Measurements from ENCODE around the gene KCNA3. TPM values are rescaled to one million over a fixed set of nuclear protein-coding genes. Genes with fewer than 3 reads are reported as not detected.

KCNA3 gene
- total and polyA plus RNA-seq, 9 of the 15 experiments (the other 6 are each of a cell fraction or from before 2014, with no cell fraction given): not detected

DNA sequence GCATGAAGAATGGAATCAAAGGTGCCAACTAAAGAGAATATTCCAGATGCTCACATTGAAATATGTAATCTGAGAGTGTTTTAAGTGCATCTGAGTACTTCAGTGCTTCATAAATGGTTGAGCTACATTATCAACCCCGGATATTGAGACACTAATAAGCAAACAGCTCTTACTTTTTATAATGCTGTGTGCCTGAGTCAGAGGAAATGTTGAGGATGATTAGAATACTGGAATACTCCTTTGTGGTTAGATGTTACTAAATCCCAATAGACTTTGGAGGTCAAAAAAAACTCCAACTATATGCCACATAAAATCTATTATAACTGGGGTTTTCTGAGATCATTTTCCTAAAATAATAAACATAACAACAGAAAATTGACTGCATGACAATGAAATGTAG, 12.5 kb upstream of the KCNA3 start (continued):
- TF ChIP-seq, protein P1, sequence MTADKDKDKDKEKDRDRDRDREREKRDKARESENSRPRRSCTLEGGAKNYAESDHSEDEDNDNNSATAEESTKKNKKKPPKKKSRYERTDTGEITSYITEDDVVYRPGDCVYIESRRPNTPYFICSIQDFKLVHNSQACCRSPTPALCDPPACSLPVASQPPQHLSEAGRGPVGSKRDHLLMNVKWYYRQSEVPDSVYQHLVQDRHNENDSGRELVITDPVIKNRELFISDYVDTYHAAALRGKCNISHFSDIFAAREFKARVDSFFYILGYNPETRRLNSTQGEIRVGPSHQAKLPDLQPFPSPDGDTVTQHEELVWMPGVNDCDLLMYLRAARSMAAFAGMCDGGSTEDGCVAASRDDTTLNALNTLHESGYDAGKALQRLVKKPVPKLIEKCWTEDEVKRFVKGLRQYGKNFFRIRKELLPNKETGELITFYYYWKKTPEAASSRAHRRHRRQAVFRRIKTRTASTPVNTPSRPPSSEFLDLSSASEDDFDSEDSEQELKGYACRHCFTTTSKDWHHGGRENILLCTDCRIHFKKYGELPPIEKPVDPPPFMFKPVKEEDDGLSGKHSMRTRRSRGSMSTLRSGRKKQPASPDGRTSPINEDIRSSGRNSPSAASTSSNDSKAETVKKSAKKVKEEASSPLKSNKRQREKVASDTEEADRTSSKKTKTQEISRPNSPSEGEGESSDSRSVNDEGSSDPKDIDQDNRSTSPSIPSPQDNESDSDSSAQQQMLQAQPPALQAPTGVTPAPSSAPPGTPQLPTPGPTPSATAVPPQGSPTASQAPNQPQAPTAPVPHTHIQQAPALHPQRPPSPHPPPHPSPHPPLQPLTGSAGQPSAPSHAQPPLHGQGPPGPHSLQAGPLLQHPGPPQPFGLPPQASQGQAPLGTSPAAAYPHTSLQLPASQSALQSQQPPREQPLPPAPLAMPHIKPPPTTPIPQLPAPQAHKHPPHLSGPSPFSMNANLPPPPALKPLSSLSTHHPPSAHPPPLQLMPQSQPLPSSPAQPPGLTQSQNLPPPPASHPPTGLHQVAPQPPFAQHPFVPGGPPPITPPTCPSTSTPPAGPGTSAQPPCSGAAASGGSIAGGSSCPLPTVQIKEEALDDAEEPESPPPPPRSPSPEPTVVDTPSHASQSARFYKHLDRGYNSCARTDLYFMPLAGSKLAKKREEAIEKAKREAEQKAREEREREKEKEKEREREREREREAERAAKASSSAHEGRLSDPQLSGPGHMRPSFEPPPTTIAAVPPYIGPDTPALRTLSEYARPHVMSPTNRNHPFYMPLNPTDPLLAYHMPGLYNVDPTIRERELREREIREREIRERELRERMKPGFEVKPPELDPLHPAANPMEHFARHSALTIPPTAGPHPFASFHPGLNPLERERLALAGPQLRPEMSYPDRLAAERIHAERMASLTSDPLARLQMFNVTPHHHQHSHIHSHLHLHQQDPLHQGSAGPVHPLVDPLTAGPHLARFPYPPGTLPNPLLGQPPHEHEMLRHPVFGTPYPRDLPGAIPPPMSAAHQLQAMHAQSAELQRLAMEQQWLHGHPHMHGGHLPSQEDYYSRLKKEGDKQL (CRISPR knock-in tag; IDR thresholded peaks at IDR 0.05; ENCODE audit: borderline replicate concordance): no peak
- TF ChIP-seq SREBF2 (CRISPR knock-in tag; IDR thresholded peaks at IDR 0.05) (no peak), SMARCE1 (IDR thresholded peaks at IDR 0.05) (no peak), PRMT5 (CRISPR knock-in tag; IDR thresholded peaks at IDR 0.05) (no peak), ZNF311 (CRISPR knock-in tag; IDR thresholded peaks at IDR 0.05) (no peak), ETV6 (IDR thresholded peaks at IDR 0.05; ENCODE audit: borderline replicate concordance in 1 of 2, low read depth in 2 of 2, low read length in 1 of 2) (no peak), ETV6 (CRISPR knock-in tag; IDR thresholded peaks at IDR 0.05; ENCODE audit: borderline replicate concordance) (no peak), PHB (CRISPR knock-in tag; IDR thresholded peaks at IDR 0.05) (no peak)
- TF ChIP-seq, protein P2, sequence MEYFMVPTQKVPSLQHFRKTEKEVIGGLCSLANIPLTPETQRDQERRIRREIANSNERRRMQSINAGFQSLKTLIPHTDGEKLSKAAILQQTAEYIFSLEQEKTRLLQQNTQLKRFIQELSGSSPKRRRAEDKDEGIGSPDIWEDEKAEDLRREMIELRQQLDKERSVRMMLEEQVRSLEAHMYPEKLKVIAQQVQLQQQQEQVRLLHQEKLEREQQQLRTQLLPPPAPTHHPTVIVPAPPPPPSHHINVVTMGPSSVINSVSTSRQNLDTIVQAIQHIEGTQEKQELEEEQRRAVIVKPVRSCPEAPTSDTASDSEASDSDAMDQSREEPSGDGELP (CRISPR knock-in tag; IDR thresholded peaks at IDR 0.05; ENCODE audit: borderline replicate concordance): no peak
- TF ChIP-seq, protein P3, sequence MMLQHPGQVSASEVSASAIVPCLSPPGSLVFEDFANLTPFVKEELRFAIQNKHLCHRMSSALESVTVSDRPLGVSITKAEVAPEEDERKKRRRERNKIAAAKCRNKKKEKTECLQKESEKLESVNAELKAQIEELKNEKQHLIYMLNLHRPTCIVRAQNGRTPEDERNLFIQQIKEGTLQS (IDR thresholded peaks at IDR 0.05): no peak
- TF ChIP-seq, protein P3 (CRISPR knock-in tag; conservative IDR thresholded peaks at IDR 0.05): no peak
- TF ChIP-seq, protein P4, sequence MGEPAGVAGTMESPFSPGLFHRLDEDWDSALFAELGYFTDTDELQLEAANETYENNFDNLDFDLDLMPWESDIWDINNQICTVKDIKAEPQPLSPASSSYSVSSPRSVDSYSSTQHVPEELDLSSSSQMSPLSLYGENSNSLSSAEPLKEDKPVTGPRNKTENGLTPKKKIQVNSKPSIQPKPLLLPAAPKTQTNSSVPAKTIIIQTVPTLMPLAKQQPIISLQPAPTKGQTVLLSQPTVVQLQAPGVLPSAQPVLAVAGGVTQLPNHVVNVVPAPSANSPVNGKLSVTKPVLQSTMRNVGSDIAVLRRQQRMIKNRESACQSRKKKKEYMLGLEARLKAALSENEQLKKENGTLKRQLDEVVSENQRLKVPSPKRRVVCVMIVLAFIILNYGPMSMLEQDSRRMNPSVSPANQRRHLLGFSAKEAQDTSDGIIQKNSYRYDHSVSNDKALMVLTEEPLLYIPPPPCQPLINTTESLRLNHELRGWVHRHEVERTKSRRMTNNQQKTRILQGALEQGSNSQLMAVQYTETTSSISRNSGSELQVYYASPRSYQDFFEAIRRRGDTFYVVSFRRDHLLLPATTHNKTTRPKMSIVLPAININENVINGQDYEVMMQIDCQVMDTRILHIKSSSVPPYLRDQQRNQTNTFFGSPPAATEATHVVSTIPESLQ (CRISPR knock-in tag; IDR thresholded peaks at IDR 0.05): no peak
- TF ChIP-seq, protein P5, sequence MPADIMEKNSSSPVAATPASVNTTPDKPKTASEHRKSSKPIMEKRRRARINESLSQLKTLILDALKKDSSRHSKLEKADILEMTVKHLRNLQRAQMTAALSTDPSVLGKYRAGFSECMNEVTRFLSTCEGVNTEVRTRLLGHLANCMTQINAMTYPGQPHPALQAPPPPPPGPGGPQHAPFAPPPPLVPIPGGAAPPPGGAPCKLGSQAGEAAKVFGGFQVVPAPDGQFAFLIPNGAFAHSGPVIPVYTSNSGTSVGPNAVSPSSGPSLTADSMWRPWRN (IDR thresholded peaks at IDR 0.05; ENCODE audit: low read depth): no peak
